Endometrial microvascular endothelial cells (primary cell): Measurements from ENCODE around the gene ZNF516. TPM values are rescaled to one million over a fixed set of nuclear protein-coding genes. Genes with fewer than 3 reads are reported as not detected.

ENCODE experiments used
- in situ Hi-C: cut with HindIII; loops from 2 replicates; pipeline ENCODE4 v1.10.0; 2017; ENCODE audit warnings: low sequenced_read_pairs, low pct_unique_long_range_greater_than_20kb; ENCODE audit errors: inconsistent ontology term
- total RNA-seq: library from RNA; depleted of rRNA; stranded (reverse); fragments of >200 nt; gene quantifications from one replicate; pipeline ENCODE4 v1.2.3, GENCODE V29; 2015; ENCODE audit errors: inconsistent ontology term

ZNF516 gene
- total RNA-seq, 1 donor from 2014 or later = 4.4 TPM

GRCh38 chr18:76380127-76380729, 114.8 kb downstream of the ZNF516 start:
- in situ Hi-C loops = no loop called here

GRCh38 chr18:76379226-76380126, 115.6 kb downstream of the ZNF516 start:
- in situ Hi-C loops = no loop called here

GRCh38 chr18:76378526-76379215, 116.4 kb downstream of the ZNF516 start:
- in situ Hi-C loops = no loop called here

GRCh38 chr18:76377359-76377756, 117.7 kb downstream of the ZNF516 start:
- in situ Hi-C loops = no loop called here

- in situ Hi-C loops = no loop called here
Observed at GRCh38 chr18:76376668-76377358, 118.2 kb downstream of the ZNF516 start.

- in situ Hi-C loops = no loop called here
Observed at GRCh38 chr18:76376225-76376624, 118.8 kb downstream of the ZNF516 start.

GRCh38 chr18:76374330-76375281, 120.4 kb downstream of the ZNF516 start:
- in situ Hi-C loops = no loop called here

GRCh38 chr18:76373297-76373696, 121.7 kb downstream of the ZNF516 start:
- in situ Hi-C loops = no loop called here

GRCh38 chr18:76371301-76372203, 123.5 kb downstream of the ZNF516 start:
- in situ Hi-C loops = no loop called here

GRCh38 chr18:76370686-76371085, 124.4 kb downstream of the ZNF516 start:
- in situ Hi-C loops = no loop called here

- in situ Hi-C loops = no loop called here
Observed at GRCh38 chr18:76370201-76370600, 124.8 kb downstream of the ZNF516 start.

- in situ Hi-C loops = no loop called here
Observed at GRCh38 chr18:76369791-76370190, 125.3 kb downstream of the ZNF516 start.

- in situ Hi-C loops = no loop called here
Observed at GRCh38 chr18:76368976-76369375, 126.1 kb downstream of the ZNF516 start.

GRCh38 chr18:76368271-76368670, 126.8 kb downstream of the ZNF516 start:
- in situ Hi-C loops = no loop called here

GRCh38 chr18:76367168-76368125, 127.6 kb downstream of the ZNF516 start:
- in situ Hi-C loops = no loop called here

GRCh38 chr18:76365561-76365960, 129.5 kb downstream of the ZNF516 start:
- in situ Hi-C loops = no loop called here
